NCI-H1105 treated with DMSO at 0.1 percent for 48 hours (cell line): Measurements from ENCODE around the gene TMEM231.
"Not testable (repeated sequence)": the region's sequence is repeated elsewhere in the genome, so short reads cannot be mapped to it uniquely, and the experiment has no call there.

Source experiments
- DNase-seq: peaks from one replicate; lab custom pipeline; 2025; lab: John Stamatoyannopoulos, UW

TMEM231 gene

DNA sequence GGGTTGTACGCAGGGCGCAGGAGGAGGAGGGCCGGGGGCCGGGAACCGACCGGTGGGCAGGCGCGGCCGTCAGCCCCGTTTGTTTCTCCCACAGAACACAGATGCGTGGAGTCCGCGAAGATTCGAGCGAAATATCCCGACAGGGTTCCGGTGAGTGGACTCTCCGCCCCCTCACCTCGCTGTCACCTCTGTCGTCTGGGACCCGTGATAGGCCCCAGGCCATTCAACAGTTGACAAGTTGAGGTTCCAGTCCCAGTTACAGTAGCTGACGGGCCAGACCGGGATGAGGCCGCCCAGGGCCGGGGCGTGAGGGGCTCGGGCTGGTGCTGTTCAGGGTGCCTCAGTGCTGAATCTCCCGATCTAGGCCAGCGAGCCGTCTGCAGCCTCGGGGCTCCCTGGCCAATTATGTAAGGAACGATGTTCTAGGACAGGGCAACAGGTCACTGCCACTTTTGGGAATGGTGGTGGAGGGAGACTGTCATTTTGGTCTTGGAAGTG is 10.8 kb upstream of the TMEM231 start:
- DNase-seq = no peak

DNA sequence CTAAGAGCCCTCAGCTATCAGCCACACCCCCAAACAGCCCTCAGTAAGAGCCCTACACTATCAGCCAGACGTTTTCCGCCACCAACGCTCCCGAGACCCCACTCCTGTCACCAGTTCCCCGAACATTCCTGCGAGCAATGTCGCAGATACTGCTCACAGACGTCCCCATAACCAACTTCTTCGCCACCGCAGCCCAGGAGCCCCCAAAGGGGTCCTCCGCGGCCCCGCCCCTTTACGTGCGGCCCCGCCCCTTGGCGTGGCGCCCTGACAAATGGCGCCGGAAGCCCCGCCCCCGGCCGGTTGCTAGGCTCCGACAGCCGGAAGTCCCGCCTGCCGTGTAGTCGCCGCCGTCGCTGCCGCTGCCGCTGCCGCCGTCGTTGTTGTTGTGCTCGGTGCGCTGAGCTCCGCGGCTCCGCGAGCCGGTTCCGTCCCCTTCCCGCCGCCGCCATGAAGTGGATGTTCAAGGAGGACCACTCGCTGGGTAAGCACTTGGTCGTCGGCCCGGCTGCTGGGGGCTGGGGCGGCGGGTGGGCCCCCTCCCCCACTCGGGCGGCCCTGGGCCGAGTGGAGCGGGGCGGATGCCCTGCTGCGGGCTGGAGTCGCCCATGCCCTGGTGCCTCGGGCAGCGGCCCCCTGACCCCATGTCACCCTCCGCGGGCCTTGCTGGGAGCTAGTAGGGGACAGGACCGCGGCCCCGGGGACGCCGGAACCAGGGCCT is 10.1 kb upstream of the TMEM231 start, which contains the start of gene GABARAPL2:
GABARAPL2 (plus strand) TSS at position 340 of the 718 bp plus-strand sequence; CDS start at position 448, 108 bp downstream.
- peak; percentile 66 for DNase-seq

DNA sequence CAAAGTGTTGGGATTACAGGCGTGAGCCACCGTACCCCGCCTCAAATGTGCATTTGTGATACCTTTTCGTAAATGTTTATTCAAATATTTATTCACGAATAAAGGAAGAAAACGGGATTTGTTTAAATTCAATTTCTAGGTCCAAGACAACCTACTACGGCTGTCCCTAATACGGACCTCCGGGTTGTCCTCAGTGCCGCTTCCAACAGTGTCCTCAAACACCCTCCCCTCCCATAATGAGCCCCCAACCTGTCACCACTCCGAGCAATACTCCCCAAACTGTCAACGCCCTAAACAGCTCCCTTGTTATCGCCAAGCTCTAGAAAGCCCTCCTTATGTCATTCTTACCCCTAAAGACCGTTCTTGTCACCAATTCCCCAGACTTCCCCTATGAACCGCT is 9.6 kb upstream of the TMEM231 start:
- no peak for DNase-seq

DNA sequence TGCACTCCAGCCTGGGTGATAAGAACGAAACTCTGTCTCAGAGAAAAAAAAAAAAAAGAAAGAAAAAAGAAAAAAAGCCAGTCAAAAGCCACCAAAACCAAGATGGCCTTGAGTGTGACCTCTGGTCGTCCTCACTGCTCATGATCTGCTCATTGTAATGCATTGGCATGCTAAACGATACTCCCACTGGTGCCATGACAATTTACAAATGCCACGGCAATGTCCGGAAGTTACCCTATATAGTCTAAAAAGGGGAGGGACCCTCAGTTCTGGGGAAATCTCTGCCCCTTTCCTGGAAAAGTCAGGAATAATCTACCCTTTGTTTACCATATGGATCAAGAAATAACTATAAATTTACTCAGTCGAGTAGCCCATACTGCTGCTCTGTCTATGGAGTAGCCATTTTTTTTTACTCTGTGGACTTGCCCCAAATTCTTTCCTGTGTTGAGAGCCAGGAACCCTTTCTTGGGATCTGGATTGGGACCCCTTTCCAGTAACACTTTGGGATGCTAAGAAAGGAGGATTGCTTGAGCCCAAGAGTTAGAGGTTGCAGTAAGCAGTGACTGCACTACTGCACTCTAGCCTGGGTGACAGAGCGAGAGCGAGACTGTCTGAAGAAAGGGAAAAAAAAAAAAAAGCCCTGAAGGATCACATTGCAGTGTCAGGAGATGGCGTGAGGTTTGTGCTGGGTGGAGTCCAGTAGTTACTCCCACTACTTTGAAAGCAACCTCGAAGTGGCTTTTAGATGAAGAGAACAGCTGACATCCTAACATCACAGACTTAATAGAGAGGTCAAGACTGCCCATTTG is 3.7 kb upstream of the TMEM231 start:
- no peak for DNase-seq

DNA sequence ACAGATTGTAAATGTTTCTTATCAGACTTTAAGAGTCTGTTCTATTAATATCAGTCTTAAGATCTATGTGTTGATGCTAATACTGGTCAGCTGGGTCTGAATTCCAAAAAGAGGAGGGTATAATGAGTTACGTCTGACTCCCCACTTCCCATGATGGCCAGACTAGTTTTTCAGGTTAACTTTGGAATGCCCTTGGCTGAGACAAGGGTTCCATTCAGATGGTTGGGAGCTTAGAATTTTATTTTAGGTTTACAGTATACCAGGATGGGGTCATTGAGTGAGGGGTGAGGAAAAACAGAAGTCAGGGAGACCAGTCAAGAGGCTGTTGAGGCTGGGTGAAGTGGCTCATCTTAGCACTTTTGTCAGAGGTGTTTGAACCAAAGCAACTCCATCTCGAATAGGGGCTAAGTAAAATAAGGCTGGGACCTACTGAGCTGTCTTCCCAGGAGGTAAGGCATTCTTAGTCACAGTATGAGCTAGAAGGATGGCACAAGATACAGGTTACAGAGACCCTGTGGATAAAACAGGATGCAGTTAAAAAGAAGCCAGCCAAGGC is 2.9 kb upstream of the TMEM231 start:
- no peak for DNase-seq

DNA sequence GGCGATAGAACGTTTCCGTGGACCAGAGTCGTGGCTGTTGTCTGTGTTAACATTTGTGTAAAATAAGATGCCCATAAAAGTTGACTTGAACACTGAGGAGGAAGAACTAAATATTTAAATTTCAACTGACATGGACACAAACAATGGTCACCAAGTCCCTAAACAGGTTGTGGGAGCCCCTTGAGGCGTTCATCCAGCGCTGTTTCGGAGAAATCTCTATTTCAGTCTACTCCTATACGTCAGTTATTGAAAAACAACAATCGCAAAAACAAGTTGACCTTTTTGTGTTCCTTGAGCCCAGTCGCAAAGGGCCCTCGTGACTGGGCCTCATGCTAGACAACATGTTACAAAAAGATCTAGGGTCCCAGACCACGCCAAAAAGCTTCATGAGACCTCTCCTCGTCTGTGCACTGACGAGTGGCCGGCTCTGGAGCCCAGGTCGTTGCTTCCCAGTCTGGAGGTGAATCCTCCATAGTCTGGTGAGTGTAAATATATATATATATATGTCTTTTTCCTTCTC is 439 bp upstream of the TMEM231 start:
- DNase-seq = no peak

DNA sequence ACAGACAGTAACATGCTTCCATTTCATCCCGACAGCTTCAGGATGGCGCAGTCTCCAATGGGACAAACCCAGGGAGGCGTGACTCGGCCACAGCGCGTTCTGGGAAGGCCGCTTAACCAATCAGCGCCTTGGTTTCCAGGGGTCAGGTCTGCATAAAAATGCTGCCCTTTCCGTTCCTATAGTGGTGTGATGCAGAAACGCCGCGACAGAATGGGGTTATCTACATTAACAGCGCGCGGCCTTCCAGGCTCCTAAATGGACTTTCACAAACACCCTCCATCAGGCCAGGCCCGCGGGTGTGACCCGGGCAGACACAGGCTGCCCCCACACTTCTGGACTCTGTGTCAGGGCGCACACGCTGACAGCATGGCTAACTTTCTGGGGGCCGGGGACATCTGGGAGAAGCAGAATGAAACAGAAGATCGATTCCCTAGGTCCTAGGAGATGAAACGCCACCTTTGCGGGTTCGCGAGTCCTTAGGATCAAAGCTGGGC is 792 bp downstream of the TMEM231 start:
- DNase-seq = peak; percentile 67

DNA sequence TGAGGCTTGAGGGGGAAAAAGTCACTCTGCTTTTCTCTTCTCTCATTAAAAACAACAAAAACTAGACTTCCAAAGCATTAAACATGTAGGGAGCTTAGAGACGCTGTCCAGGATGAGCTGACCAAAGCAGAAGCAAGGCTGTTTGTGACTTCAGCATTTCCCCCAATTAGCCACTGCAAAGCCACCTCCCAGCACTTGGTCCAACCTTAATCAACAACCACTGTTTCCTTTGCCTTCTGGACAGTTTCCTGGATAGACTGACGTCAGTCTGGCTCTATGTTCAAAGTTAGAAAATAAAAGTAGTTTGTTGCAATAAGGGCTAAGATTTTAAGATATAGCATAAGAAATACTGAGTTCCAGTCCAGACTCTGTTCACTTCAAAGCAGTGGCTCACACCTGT is 3.1 kb downstream of the TMEM231 start:
- no peak for DNase-seq

DNA sequence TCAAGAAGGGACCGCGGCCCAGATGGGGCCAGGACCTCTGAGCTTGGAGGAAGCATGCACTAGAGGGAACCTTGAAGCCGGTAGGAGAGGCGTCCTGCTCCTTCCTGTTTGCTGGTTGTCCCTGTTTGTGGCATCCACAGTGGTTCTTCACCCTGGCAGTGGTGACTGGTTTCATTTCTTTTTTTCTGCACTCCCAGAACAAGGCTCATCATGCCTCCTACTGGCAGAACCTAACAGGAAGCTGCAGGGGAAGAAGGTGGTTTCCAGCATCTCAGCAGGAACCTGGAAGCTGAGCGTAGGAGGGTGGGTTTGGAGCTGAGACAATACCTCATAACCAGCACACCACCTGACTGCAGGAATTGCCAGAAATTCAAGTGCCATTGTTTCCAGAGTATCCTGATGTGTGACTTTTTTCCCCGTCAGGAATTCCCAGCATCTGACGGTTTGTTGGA is 5.8 kb downstream of the TMEM231 start:
- DNase-seq = no peak

DNA sequence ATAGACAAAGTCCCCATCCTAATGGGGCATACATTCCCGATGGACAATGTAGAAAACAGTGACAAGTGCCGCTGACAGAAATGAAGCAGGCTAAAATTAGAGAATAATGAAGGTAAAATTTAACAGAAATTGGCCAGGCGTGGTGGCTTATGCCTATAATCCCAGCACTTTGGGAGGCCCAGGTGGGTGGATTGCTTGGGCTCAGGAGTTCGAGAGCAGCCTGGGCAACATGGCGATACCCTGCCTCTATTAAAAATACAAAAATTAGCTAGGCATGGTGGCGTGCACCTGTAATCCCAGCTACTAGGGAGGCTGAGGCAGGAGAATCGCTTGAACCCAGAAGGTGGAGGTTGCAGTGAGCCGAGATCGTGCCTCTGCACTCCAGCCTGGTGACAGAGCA is 7.6 kb downstream of the TMEM231 start:
- DNase-seq = not testable (repeated sequence)

DNA sequence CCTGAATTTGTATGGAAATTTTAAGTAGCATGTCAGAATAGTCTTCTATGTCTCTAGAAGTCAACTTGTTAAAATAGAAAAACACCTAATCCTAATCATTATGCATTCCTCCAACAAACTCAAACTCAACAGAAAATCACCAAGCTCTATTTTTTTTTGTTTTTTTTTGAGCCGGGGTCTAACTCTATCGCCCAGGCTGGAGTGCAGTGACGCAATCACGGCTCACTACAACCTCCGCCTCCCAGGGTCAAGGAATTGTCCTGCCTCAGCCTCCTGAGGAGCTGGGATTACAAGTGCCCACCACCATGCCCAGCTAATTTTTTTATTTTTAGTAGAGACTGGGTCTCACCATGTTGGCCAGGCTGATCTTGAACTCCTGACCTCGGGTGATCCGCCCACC is 9.8 kb downstream of the TMEM231 start:
- DNase-seq = no peak

DNA sequence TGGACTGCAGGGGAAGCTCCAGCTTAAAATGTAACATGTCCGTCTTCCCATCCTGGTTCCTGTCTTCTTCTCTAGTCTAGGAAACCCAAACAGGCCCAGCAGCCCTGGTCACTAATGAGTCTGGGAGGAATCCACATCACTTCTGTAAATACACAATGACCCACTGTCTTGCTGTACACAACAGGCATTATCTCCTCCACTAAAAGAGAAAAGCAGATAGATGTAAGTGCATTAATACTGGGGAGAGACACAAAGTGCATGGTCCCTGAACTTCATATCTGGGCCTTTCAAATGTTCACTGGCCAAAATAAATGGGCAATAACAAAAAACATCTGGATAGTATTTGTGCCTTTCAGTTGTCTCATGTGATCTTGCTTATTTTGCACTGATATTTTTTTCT is 10.2 kb downstream of the TMEM231 start:
- DNase-seq = not testable (repeated sequence)

DNA sequence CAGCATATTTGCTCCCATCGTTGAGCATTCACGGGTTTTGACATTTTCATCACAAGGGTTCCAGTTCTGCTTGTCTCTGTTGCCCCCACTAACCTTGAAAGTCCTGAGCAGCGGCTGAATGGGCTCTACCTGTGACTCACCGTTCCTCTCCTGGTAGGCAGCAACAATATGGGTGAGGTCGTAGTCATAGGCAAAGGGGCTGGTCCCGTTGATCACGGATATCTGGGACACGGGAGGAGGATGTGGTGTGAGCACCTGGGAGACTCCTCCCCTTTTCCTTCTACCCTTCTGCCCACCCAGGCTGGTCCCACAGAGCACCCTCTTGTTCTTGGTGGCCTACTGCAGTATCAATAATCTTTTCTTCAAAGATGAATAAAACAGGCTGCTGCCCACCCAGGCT is 13.6 kb downstream of the TMEM231 start:
- not testable (repeated sequence) for DNase-seq

DNA sequence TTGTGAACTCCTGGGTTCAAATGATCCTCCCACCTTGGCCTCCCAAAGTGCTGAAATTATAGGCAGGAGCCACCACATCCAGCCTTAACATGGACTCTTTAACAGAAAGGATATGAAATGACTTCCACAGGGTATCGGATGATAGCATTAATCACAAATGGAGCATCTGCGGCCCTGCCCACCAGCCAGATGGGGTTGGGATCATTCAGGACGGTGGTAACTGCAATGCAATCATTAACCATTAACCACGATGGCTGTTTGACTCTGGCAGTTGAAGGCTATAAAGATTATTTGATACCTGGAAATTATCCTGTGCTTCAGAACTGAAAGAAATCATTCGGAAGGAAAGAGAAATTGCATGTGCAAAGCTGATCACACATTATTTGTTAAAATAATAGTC is 14.8 kb downstream of the TMEM231 start:
- no peak for DNase-seq

DNA sequence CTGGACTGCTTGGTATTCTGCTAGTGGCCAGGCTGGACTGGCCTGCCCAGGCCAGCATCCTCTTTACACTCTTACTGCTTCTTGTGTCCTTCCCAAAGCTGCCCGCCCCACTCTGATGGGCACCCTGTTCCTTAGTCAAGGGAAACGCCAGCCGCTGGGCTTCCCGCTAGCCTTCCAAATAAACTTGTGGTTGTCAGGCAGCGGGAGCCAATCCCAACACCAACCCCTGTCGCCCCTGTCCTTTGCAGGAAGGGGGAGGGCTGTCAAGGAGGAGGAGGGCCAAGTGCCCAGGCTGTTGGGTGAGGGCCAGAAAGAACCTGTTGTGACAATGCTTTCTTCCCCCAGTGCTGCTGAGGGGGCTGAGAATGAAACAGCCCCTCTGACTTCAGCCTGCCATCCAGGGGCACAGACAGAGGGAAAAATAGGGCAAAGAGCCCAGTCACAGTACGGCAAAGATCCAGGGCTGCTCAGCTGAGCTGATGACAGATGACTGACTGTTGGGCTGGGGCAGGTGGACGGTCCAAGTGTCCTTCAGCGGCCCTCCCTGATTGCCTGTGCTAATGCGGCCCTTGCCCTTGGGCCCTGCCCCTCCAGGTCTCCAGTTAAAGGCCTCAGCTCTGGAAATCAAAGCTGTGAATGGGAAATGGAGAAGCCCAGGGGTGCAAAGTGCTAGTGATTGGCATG is 17.0 kb downstream of the TMEM231 start:
- not testable (repeated sequence) for DNase-seq

DNA sequence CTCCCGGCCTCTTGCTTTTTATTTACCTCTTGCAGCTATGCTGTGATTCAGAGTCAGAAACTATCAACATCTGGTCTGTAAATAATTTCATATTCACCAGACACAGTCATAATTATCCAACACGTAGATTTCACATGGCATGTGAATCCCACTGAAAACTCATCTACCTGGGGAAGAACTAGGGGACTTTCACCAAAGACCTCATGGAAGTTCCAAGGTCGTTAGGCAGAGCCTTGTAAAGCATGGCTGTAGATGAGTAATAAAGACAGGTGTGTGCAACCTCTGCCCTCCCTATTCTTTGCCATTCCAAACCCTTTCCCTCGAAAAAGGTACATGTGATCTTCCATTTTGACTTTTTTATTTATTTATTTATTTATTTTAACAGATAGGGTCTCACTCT is 18.3 kb downstream of the TMEM231 start:
- DNase-seq = no peak

DNA sequence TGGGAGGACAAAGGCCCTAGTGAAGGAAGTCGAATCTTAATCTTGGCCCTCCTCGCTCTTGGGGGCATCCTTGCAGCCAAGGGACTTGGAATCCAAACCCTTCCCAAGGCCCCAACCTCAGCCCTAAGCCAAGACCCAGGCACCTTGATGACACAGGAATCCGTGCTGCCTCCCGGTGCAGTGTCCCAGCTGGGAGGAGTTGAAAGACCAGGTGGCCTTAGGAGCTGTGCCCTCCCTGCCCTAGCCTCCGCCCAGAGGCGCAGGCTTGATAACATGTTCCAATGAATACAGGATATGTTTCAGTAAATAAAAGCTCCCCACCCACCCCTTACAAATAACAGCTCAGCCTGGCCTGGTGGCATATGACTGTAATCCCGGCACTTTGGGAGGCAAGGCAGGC is 20.2 kb downstream of the TMEM231 start, which contains the start of gene CHST5:
CHST5 (minus strand) TSS at position 208 of the 400 bp plus-strand sequence. CDS start 5,724 bp downstream, outside the sequence.
- no peak for DNase-seq

DNA sequence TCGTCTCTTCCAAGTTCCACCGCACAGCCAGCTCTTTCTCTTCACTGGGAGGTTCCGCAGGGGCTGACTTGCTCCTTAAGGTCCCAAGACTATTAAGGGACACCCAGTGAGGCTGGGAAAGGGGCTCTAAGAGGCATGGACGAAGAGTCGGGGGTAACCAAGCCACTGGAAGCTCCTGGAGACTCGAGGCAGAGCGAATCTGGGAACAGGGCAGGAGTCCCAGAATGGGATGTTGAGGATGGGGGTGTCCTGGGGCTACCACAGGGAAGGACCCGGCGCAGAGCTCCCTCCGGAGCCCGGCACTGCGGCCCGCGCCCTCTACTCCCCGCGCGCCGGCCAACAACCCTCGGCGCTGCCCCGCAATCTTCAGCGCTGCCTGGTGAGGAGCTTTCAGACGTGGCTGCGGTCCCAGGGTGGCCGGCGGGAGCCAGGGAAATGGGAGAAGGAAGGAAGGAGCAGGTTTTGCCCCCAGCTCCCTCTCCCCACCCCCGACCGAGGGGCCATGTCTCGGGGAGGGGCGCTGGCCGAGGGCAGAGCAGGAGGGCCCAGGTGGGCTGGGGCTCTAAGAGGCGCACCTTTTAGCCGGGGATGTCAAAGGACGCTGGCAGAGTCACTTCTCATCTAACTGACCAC is 20.7 kb downstream of the TMEM231 start:
- no peak for DNase-seq

DNA sequence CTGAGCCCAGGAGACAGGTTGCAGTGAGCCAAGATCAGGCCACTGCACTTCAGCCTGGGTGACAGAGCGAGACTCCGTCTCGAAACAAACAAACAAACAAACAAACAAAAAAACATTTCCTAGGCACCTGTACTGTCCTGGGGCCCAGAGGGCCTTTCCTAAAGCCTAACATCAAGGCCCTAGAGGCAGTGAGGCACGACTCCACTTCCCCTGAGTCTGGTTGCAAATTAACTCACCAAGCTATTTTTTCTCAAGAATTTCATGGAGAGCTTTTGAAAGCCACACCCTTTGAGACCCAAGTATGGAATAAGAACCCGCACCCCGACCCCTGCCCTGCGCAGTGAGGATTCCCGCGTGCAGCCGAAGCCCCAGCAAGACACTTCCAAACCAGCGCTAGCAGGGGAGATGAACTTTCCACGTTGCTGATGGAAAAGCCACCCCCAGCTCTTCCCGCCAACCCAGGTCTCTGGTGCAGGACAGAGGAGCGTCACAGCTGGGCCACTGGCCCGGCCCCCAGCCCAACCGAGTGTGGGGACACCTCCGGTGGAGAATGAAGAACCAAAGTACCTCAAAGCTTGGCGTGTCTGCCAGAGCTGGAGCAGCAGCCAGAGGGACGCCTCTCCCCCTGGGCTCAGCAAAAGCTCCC is 21.4 kb downstream of the TMEM231 start:
- no peak for DNase-seq

DNA sequence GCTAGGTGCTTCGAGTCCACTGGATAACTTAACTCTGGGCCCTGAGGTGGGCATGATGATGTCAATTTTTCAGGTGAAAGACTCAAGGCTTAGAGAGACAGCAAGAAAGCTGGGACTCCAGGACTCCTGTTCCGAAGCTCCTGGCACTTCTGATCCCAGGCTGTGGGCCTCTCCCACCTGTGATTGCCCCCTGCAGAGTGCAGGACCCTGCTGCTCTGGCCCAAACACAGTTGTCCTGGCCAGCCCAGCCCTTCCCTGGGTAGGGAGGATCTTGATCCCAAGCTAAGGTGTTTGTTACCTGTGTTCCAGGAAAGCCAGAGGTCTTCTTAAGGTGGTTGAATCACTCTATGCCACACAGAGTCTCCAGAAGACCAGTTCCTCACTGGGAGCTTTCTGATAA is 23.3 kb downstream of the TMEM231 start:
- no peak for DNase-seq
